ENCODE results near the gene SAMD3. TPM values are rescaled to one million over a fixed set of nuclear protein-coding genes. Genes with fewer than 3 reads are reported as not detected.
A peak's percentile ranks its signal among the peaks of the same experiment; 100 is the strongest.
"Not testable (repeated sequence)": the region's sequence is repeated elsewhere in the genome, so short reads cannot be mapped to it uniquely, and the experiment has no call there.

Gene SAMD3
- total RNA-seq, 1 donor from 2014 or later, result 0.35 TPM

GRCh38 chr6:130240232-130240631 is 17.5 kb upstream of the SAMD3 start:
- no peaks in the 10 kb centered on the region for H3K36me3 Mint-ChIP-seq (ENCODE audit: low read depth)
- DNase-seq (ENCODE audit: low spot score), result no peak
- H3K4me1 Mint-ChIP-seq (ENCODE audit: low read depth), result peaks cover 15% of the 10 kb centered on the region
- H3K27ac Mint-ChIP-seq (ENCODE audit: unreplicated experiment), result peak overlapping the region; percentile 80
- no peak for TF ChIP-seq CTCF (IDR thresholded peaks at IDR 0.05)
- H3K27me3 Mint-ChIP-seq (ENCODE audit: low read depth), result no peaks in the 10 kb centered on the region
- no peak overlapping the region for H3K4me3 Mint-ChIP-seq (ENCODE audit: unreplicated experiment)
- no peaks in the 10 kb centered on the region for H3K9me3 Mint-ChIP-seq (ENCODE audit: low read depth)

- no peaks in the 10 kb centered on the region for H3K36me3 Mint-ChIP-seq (ENCODE audit: low read depth)
These were observed 17.0 kb upstream of the SAMD3 start for GRCh38 chr6:130239755-130240154.

GRCh38 chr6:130233330-130233729 is 10.6 kb upstream of the SAMD3 start:
- DNase-seq (ENCODE audit: low spot score), result no peak
- H3K4me1 Mint-ChIP-seq (ENCODE audit: low read depth), result peaks cover 9% of the 10 kb centered on the region
- H3K4me3 Mint-ChIP-seq (ENCODE audit: unreplicated experiment), result no peak overlapping the region
- peak overlapping the region; percentile 52 for H3K27ac Mint-ChIP-seq (ENCODE audit: unreplicated experiment)
- TF ChIP-seq CTCF (IDR thresholded peaks at IDR 0.05), result no peak
- no peaks in the 10 kb centered on the region for H3K9me3 Mint-ChIP-seq (ENCODE audit: low read depth)
- H3K36me3 Mint-ChIP-seq (ENCODE audit: low read depth), result no peaks in the 10 kb centered on the region
- no peaks in the 10 kb centered on the region for H3K27me3 Mint-ChIP-seq (ENCODE audit: low read depth)

More at GRCh38 chr6:130239755-130240154, 17.0 kb upstream of the SAMD3 start:
- Mint-ChIP-seq H3K27ac (ENCODE audit: unreplicated experiment) (no peak overlapping the region), H3K4me1 (ENCODE audit: low read depth) (peaks cover 15% of the 10 kb centered on the region), H3K4me3 (ENCODE audit: unreplicated experiment) (no peak overlapping the region), H3K27me3 (ENCODE audit: low read depth) (no peaks in the 10 kb centered on the region), H3K9me3 (ENCODE audit: low read depth) (no peaks in the 10 kb centered on the region)
- DNase-seq (ENCODE audit: low spot score), result no peak
- TF ChIP-seq CTCF (IDR thresholded peaks at IDR 0.05), result no peak

GRCh38 chr6:130230531-130230930 is 7.8 kb upstream of the SAMD3 start:
- not testable (repeated sequence) for H3K4me1 Mint-ChIP-seq (ENCODE audit: low read depth); H3K36me3 Mint-ChIP-seq (ENCODE audit: low read depth); H3K9me3 Mint-ChIP-seq (ENCODE audit: low read depth); H3K27me3 Mint-ChIP-seq (ENCODE audit: low read depth); H3K27ac Mint-ChIP-seq (ENCODE audit: unreplicated experiment); DNase-seq (ENCODE audit: low spot score); H3K4me3 Mint-ChIP-seq (ENCODE audit: unreplicated experiment)

GRCh38 chr6:130229645-130230044 is 6.9 kb upstream of the SAMD3 start:
- no peak for TF ChIP-seq CTCF (IDR thresholded peaks at IDR 0.05)
- DNase-seq (ENCODE audit: low spot score), result no peak
- no peak overlapping the region for H3K27ac Mint-ChIP-seq (ENCODE audit: unreplicated experiment)
- no peak overlapping the region for H3K4me3 Mint-ChIP-seq (ENCODE audit: unreplicated experiment)
- H3K36me3 Mint-ChIP-seq (ENCODE audit: low read depth), result no peaks in the 10 kb centered on the region
- H3K4me1 Mint-ChIP-seq (ENCODE audit: low read depth), result peaks cover 9% of the 10 kb centered on the region
- no peaks in the 10 kb centered on the region for H3K27me3 Mint-ChIP-seq (ENCODE audit: low read depth)
- peaks cover 5% of the 10 kb centered on the region for H3K9me3 Mint-ChIP-seq (ENCODE audit: low read depth)

- H3K4me1 Mint-ChIP-seq (ENCODE audit: low read depth), result no peaks in the 10 kb centered on the region
These were observed 757 bp upstream of the SAMD3 start for GRCh38 chr6:130223508-130223907.

More at GRCh38 chr6:130223508-130223907, 757 bp upstream of the SAMD3 start:
- no peaks in the 10 kb centered on the region for H3K36me3 Mint-ChIP-seq (ENCODE audit: low read depth)
- H3K27ac Mint-ChIP-seq (ENCODE audit: unreplicated experiment), result no peak overlapping the region
- no peak overlapping the region for H3K4me3 Mint-ChIP-seq (ENCODE audit: unreplicated experiment)
- DNase-seq (ENCODE audit: low spot score), result no peak
- TF ChIP-seq CTCF (IDR thresholded peaks at IDR 0.05), result no peak
- H3K9me3 Mint-ChIP-seq (ENCODE audit: low read depth), result peaks cover 5% of the 10 kb centered on the region
- H3K27me3 Mint-ChIP-seq (ENCODE audit: low read depth), result no peaks in the 10 kb centered on the region
